Keratinocyte (primary cell): ENCODE results near the gene L1CAM.

ENCODE experiments used
- CTCF ChIP-seq, 3 experiments: IDR thresholded peaks in 1 of 3; conservative IDR thresholded peaks in 1 of 3; optimal IDR thresholded peaks in 1 of 3; 2 replicates in 2 of 3; 3 replicates in 1 of 3; pipeline versions ENCODE3 to v1.5.1; 2011; ENCODE audit warnings: low read length in 3 of 3, mild to moderate bottlenecking in 3 of 3, moderate library complexity in 2 of 3, control low read depth in 1 of 3, inconsistent platforms in 1 of 3; ENCODE audit not compliant: insufficient read depth in 2 of 3; ENCODE audit errors: extremely low read depth in 1 of 3
- EZH2 ChIP-seq: IDR thresholded peaks from one replicate; pipeline ENCODE4 v1.6.1; 2012; ENCODE audit warnings: inconsistent platforms, mild to moderate bottlenecking, low read length, moderate library complexity

GRCh38 chrX:153927672-153927921 lies 41.6 kb upstream of the L1CAM start:
- TF ChIP-seq CTCF (optimal IDR thresholded peaks at IDR 0.05 in 1 of 3, IDR thresholded peaks at IDR 0.05 in 1 of 3, conservative IDR thresholded peaks at IDR 0.05 in 1 of 3; ENCODE audit: extremely low read depth in 1 of 3, insufficient read depth in 2 of 3, low read length in 3 of 3) (no peak), EZH2 (no peak)
